Muscle of arm (tissue), 12 donors: ENCODE measurements around the gene CRB2. TPM values are rescaled to one million over a fixed set of nuclear protein-coding genes. Genes with fewer than 3 reads are reported as not detected.
"Not testable (repeated sequence)": the region's sequence is repeated elsewhere in the genome, so short reads cannot be mapped to it uniquely, and the experiment has no call there.

Experiments
- DNase-seq: peaks from one replicate; pipeline ENCODE4 v3.0.0-alpha.2; 2013
- polyA plus RNA-seq, 12 donors: library from polyadenylated mRNA; unstranded; fragments of 120-200 nt; gene quantifications; one replicate each; pipeline ENCODE4 v1.2.1, GENCODE V29; 2013; ENCODE audit not compliant: insufficient read length in 12 of 12

CRB2 gene
- polyA plus RNA-seq, 12 donors: 0.08 to 0.29 (median 0.11) TPM; not detected in 2

DNA sequence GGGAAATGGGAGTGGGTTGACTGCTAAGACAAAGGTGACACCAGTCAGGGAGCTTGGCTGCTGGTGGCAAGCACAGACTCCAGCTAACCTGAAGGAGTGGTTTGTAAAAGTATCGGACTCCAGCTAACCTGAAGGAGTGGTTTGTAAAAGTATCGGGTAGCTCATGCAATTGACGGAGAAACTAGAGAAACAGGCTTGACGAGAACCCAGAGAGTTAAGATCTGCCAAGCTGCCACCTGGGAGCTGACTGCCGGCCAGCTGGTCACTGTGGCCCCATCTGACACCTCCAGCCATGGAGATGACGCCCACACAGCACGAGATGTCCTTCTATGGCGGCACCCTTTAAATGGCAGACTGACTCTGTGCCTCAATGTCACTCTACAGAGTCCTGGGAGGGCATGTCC, 28.3 kb upstream of the CRB2 start:
- no peak for DNase-seq

DNA sequence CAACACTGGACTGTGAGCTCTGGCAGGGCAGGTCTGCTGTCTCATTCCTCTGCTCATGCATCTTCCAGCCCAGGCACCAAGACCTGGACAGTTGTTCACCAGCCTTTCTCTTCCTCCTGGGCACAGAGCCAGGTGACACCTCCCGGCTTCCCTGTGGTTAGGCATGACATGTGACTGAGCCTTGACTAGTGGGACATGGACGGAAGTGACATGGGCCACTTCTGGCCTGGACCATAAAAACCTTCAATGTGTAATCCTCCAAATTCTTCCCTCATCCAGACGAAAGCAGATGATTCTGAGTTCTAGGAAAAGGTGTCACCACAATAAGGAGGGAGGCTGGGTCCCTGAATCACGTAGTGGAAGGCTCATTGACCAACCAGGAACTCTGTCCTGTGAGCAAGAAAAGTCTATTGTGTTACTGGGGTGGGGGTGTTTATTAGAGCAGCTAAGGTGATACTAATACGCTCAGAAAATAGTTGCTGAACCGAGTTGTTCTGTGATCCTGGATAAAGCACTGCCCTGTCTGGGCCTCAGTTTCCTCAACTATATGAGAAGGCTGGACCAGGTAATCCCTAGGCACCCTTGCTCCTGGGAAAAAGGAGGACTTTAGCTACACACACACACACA, 26.6 kb upstream of the CRB2 start:
- DNase-seq: no peak

DNA sequence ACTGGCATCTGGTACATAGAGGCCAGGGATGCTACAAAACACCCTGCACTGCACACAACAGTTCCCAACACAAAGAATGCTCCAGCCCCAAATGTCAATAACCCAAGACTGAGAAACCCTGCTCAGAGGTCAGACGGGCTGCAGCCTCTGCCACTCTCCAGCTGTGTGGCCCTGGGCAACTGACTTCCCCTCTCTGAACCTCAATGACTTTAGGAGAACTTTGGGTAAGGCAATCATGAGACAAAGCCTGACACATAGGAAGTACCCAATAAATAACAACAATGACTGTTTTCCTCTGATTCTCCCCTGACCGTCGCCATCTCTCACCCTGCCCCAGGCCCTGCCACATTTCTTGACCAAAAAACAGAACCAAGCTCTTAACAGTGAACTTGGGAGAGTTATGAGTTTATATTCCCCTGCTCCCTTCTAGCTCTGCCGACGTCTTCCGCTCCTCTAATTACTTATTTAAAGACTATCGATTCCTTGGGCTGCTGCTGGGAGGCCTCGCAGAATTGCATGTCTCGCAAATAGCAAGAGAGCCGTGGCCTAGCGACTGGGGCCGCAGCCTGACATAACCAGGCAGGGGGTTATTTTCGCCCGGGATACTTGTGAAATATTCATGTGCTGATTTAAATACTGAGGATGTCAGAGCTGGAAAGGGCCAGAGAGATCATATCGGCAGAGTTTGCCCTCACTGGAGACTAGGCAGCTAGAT, 24.5 kb upstream of the CRB2 start:
- no peak for DNase-seq

DNA sequence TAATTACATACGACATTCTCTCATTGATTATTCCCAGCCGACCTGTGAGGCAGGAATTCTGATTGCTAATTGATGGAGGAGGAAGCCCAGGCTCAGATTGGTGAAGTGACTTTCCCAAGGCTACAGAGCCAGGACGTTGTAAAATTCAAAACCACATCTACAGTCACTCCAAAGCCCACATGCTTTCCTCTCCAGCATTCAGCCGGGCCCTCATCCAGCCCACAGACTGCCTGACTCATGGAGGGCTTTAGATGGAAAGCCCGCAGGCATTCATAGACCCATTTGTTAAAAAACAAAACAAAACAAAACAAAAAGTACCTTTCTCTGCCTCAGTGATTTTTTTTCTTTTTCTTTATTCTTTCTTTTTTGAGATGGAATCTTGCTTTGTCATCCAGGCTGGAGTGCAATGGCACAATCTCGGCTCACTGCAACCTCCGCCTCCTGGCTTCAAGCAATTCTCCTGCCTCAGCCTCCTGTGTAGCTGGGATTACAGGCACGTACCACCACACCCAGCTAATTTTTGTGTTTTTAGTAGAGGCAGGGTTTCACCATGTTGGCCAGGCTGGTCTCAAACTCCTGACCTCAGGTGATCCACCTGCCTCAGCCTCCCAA, 22.8 kb upstream of the CRB2 start:
- not testable (repeated sequence) for DNase-seq

DNA sequence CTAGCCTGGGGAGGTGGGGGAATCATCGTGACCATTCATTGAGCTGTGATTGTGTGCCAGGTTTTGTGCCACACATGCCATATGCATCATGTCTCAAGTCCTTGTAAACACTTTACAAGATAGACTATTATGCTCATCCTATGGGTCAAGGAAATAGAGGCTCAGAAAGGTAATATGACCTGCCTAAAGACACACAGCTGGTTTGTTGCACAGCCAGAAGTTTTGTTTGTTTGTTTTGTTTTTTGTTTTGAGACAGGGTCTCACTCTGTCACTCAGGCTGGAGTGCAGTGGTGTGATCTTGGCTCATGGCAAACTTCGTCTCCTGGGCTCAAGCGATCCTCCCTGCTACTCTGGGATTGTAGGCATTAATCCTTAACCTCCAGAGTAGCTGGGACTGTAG, 21.4 kb upstream of the CRB2 start:
- no peak for DNase-seq

DNA sequence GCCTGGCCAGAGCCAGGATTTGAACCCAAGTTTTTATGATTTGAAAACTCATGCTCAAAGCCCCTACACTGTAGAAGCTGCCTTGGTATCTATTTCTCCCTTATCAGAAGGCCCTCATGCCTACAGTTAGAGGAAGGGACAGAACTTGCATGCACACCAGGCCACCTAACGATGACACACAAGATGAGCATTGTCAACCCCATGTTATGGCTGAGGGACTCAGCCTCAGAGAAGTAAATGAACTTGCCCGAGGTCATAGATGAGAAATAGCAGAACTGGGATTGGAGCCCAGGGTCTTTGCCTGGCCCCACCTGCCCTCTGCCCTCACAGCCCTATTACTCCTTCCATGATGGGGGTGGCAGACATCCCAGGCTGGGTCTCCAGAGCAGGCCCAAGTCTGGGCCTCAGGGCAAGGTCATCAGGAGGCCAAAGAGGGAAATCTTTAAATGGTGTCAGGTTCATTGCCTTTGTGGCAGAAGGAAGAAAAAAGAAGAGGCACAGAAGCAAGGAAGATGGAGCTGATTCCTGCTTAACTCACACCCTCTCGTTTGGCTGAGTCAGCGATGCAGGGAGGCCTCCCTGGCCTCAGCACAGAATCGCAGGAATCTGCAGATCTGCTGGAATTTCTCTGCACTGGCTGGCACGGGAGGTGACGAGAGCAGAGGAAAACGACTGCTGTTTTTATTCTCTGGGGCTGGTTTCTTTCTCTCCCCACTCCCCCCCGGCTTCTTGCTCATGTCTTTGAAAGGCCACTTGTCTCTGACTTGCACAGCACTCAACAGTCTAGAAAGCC, 20.6 kb upstream of the CRB2 start:
- no peak for DNase-seq

DNA sequence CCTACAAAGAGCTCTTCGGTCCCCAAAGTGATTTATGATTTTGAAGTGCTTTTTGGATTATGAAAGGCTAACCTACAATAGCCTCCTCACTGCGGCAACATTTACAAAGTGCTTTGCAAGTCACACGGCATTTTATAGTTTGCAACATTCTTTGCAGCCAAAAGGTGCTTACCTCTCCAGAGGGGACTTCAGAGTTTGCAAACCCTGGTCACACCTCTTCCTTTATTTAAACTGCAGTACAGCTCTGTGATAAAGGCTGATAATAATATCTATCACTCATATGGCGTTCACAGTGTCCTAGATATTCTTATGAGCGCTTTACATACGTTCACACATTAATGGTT, 20.0 kb upstream of the CRB2 start:
- no peak for DNase-seq

DNA sequence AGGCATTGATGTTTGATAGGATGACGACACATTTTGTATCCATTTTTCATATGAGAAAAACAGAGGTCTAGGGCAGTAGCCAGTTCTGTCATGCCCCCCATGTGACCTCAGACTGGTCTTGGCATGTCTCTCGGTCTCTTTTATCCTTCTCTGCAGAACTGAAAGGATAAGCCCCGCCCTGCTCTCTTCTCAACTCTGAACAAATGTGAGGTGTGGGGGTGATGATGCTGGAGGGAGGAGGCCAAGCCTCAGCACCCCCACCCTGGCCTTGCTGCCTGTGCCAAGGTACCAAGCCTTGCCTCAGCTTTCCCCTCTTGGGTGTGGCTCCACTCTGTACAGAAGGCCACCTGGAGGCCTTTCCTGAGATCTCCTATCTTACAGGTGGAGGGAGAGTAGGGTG, 19.5 kb upstream of the CRB2 start:
- DNase-seq: no peak

DNA sequence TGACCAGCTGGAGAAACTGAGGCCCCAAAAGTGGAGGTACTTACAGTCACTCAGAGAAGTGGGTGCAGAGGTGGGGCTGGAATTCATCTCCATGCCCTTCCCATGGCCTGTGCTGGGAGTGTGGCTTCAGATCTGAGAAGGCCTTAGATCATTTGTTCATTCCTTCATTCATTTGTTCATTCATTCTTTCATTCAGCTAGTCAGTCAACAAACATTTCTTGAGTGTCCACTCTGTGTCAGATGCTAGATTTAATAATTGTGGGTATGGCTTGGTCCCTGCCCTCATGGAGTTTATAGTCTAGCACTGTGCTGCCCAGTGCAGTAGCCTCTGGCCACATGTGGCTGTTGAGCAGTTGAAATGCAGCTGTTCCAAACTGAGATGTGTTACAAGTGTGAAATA, 19.0 kb upstream of the CRB2 start:
- DNase-seq: no peak

DNA sequence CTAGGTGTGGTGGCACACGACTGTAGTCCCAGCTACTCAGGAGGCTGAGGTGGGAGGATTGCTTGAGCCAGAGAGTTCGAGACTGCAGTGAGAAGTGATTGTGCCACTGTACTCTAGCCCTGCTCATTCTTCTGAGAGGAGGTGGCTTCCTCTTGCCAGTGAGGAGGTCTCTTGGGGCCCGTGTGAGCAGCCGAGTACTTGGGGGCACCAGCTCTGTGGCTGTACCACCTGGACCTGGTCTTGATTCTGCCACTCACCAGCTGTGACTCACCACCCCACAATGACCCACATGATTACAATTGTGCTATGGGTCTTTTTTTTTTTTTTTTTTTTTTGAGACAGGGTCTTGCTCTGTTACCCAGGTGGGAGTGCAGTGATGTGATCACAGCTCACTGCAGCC, 18.0 kb upstream of the CRB2 start:
- no peak for DNase-seq

DNA sequence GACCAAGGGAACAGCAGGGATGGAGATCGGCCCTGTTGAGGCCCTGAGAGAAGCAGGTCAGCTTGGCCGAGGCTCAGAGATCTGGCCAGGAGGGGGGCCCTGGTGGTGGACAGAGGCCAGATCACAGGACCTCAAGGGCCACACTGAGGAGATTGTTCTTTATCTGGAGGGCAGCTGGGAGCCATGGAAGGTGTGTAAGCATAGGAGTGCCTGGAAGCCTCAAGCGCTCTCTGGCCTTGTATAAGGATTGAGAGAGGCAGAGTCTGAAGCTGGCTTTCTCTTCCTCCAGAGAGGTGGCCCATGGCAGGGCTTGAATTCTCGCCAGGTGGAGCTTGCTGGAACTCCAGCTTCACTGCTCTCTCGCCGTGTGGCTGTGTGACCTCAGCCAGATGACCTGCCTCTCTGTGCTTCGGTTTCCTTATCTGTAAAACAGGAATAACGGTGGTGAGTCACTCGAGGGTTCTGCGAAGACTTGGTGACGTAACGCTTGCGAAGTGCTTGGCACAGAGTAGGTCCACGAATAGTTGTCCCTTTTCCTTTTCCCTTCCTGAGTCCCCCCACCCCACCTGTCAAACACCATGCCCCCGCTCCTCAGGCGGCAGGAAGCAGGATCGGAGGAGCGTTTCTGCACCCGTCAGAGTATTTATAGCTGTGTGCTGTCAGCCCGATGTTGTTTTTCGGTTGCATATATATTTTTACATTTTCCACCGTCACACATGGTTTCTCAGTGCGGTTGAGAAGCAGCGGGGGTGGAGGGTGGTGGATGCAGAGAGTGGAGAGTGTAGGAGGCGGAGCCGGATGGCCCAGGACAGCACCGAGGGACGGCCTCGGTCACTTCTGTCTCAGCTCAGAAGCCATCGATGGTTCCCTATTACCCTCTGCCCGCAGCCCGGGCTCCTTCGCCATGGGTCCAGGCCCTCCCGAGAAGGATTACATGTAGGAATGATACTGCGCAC, 17.0 kb upstream of the CRB2 start:
- DNase-seq: no peak

DNA sequence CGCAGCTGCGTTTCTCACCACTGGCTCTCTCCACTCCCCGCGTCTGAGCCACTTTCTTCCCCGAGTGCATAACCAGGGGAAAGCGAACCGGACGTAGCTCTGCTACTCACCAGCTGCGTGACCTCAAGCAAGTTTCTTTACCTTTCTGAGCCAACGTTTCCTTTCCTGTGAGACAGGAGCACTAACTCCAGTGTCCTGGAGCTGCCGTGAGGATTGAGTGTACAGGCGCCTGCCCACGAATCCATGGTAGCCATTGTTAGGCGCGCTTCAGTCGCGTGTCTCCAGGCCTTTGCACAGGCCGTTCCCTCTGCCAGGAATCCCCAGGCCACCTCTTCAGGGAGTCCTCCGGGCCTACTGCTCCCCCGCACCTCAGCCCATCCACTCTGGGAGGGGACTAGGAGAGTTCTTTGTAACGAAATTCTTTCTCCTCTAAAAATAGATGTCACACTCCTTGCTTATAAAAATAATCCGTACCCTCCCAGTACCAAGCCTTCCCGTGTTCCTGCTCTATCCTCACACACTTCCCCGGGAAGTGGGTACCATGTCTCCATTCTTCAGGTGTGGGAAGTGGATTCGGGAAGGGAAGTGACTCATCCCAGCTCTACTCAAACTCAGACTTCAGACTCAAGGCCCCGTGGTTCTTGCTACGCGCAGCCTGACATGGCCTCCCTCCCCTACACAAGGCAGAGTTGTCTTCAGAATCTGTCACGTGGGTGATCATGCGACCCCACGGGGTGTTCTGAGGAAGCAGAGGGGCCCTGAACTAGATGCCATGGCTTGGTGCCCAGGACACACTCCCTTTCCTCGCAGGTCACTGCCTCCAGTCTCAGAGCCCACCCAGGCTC, 16.1 kb upstream of the CRB2 start:
- no peak for DNase-seq

DNA sequence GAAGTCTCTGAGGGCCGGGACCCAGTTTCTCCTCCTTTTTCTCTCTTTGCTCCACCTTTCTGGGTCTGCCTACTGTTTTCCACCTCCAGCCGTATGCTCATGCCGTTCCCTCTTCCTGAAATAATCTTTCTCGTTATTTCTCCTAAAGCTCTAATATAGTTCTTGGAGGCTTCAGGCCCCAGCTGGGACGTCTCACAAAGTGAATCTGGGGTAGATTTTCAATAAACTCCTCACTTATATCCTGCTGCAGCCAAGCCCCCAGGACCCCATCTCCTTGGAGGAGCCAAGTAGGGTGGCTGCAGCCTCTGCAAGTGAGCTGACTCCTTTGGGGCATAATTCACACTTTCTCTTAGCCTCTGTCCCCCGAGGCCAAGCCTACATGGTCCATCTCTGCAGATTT, 14.2 kb upstream of the CRB2 start:
- no peak for DNase-seq

DNA sequence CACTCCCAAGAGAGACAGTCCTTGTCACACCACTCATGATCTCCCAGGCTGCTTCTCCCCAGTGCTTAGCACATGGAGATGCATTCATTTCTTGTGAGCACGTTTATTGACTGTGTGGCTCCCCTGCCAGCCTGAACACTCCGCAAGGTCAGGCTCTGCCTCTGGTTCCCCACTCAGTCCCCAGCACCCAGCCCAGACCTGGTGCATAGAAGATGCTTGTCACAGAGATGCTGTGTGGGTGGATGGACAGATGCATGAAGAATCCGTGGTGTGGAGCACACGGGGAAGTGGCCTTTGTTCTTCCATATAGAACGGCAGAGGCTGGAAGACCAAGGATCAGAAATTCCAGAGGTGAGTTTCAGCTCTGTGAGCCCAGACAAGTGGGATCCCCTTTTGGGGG, 13.8 kb upstream of the CRB2 start:
- no peak for DNase-seq

DNA sequence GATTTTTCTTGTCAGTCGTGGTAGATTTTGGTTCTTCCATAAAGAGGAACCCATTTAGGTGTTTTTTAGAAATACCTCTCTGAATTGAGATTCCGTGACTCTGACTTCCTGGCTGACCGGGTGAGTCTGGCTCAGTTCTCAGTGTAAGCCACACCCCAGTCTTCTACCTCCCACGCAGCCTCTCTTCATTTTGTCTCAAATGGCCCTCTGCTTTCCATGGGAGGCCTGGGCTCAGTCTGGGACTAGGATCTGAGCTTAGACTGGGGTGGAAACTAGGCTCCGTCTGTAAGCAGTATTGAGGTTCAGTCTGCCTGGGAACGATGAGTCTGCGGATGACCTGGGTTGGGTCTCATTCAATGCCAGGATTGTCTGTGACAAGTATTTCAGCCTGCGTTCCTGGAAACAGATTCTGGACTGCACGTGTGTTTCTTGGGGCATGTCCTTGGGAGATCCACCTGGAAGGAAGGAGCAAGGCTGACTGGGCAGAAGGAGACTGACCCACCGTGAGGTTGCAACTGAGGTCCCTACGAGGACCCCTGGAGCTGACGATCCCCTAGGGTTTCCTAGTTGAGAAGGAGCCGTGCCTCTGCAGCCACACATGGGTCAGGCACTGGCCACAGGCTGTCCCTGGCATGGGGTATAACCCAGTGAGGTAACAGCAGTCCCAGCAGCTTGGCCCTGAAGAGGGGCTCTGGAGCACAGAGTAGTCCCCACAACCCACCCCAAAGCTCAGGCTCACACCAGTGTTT, 12.4 kb upstream of the CRB2 start:
- DNase-seq: no peak

DNA sequence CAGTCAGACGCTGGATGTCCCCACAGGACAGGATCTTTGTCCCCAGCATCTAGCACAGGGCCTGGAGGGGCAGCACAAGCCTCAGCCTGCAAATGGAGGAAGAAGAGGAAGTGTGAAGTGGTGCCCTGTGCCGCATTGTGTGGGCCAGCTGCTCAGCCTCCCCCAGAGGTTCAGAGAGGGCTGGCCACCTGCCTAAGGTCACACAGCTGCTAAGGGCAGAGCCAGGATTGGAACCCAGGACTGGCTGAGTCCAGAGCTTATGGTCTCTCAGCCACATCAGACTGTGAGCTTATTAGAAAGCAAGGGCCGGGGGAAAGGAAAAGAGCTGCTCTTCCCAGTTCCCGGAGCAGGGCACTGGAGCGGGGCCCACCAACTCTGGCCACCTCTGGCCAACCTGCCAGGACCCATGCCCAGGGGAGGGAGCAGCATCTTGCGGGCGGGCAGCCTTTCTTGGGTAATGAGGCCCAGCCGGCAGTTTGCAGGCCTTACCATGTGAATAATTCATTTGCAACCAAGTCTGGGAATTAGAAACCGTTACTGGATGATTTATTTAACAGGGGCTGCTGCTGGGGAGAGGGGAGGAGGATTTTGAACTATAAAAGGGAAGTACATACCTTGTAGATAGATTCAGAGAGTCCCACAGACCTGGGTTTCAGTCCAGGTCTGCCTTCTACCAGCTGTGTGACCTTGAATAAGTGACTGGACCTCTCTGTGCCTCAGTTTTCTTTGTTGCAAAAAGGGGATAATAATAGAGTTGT, 11.6 kb upstream of the CRB2 start:
- no peak for DNase-seq

DNA sequence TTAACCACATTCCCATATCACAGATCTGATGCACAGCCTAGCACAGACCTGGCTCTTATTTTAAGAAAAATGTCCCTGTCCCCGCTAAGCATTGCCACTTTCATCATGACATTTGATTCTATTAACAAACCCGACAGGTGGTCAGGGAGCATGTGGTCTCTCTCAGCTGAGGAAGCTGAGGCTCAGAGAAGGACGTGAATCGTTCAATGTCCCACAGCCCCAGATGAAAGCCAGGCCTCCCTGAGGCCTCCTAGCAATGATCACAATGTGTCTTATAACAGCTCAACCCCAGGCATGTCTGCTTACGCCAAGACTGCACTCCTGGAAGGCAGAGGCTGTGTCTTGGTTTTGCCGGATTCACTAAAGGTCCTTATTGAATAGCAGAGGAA, 10.4 kb upstream of the CRB2 start:
- DNase-seq: no peak

DNA sequence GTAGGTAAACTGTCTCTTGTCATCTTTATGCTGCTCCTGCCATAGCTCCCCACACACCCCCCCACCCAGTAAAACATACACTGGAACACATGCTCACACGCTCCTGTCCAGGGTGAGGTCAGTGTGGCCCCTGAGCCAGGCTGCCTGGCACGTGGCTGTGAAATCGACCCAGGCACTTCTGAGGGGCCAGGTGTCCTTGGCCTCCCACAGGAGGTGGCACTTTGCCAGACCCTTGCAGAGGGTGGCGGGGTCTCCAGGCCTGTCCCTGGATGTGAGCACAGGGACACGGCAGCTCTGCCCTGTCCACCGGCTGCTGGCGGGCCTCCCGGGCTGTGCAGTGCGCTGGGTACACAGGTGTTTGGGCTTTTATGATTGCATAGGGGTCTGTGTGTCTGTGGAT, 10.0 kb upstream of the CRB2 start:
- no peak for DNase-seq

DNA sequence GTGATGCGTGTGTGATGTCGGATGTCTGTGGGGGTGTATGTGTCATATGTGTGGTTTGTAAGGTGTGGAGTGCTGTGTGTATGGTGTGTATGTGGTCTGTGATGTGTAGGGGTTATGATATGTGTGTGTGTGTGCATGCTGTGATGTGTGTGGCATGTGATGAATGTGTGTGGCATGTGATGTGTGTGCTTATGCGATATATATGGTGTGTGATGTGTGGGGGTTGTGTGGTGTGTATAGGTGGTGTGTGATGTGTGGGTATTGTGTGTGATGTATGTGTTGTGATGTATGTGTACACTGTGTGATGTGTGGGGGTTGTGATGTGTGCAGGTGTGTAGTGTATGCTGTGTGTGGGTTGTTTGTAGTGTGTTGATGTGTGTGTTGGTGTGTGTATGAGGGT, 9.2 kb upstream of the CRB2 start:
- DNase-seq: no peak
